ENCODE data around the gene MAP4K3. TPM values are rescaled to one million over a fixed set of nuclear protein-coding genes. Genes with fewer than 3 reads are reported as not detected.

MAP4K3 gene
- total and polyA plus RNA-seq, 2 donors from 2014 or later: 14.9 to 39.5 TPM

DNA sequence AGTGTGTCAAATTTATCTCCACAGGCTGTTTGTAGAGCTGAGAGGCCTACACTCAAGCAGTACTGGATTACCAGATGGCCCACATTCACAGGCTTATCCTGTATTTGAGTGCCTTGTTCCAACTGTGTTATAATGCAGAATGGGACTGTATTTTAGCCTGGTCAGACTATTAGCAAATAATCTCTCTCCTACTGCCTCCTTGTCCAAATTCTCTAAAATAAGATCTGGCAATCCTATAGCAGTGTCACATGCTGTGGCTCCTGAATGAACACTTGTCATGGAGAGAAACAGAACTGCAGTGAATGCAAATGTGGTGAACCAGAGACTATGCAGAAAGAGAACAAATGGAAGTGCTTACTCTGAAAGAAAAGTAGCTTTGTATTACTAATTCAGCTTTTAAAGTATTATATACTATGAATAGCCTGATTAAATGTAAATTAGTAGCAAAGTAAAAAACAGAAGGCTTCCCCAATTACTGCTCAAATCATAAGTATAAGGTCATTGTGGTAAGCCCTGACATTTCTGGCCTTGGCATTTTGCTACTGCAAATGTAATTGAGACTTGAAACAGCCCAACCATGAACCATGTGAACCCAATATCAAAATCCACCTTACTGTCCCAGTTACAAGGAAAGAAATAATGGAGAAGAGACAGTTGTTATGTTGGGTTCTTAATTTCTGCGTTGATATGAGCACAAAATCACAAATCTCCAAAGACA, 80.0 kb downstream of the MAP4K3 start:
- Histone ChIP-seq H3K36me3 (ENCODE audit: control insufficient read depth in 2 of 3, insufficient read depth in 3 of 3, low read length in 3 of 3) (no peaks in the 10 kb centered on the region), H3K9ac (ENCODE audit: low read length in 3 of 3) (no peak overlapping the region), H3K9me3 (ENCODE audit: control insufficient read depth in 2 of 3, insufficient read depth in 1 of 3, low read length in 3 of 3) (peaks cover 0 to 20% (median 3%) of the 10 kb centered on the region in 3 donors), H3K27ac (ENCODE audit: low read depth in 2 of 2, low read length in 2 of 2) (no peak overlapping the region), H3K4me3 (ENCODE audit: low read length in 3 of 3) (no peak overlapping the region), H3K27me3 (ENCODE audit: control insufficient read depth, insufficient read depth, low read length) (no peaks in the 10 kb centered on the region), H3K4me1 (ENCODE audit: control insufficient read depth in 2 of 3, insufficient read depth in 2 of 3, low read depth in 1 of 3, low read length in 3 of 3) (no peaks in the 10 kb centered on the region)
- DNase-seq (no peak), FAIRE-seq (no peak)
- TF ChIP-seq, protein P1, sequence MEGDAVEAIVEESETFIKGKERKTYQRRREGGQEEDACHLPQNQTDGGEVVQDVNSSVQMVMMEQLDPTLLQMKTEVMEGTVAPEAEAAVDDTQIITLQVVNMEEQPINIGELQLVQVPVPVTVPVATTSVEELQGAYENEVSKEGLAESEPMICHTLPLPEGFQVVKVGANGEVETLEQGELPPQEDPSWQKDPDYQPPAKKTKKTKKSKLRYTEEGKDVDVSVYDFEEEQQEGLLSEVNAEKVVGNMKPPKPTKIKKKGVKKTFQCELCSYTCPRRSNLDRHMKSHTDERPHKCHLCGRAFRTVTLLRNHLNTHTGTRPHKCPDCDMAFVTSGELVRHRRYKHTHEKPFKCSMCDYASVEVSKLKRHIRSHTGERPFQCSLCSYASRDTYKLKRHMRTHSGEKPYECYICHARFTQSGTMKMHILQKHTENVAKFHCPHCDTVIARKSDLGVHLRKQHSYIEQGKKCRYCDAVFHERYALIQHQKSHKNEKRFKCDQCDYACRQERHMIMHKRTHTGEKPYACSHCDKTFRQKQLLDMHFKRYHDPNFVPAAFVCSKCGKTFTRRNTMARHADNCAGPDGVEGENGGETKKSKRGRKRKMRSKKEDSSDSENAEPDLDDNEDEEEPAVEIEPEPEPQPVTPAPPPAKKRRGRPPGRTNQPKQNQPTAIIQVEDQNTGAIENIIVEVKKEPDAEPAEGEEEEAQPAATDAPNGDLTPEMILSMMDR (IDR thresholded peaks at IDR 0.05; ENCODE audit: borderline replicate concordance, extremely low read depth, insufficient read depth): no peak
- intact Hi-C loops (cut with DNase I): no loop called here

GRCh38 chr2:39350658-39351057, 86.4 kb downstream of the MAP4K3 start:
- FAIRE-seq (no peak), DNase-seq (no peak)
- H3K9ac ChIP-seq (ENCODE audit: low read length in 3 of 3): no peak overlapping the region
- H3K36me3 ChIP-seq (ENCODE audit: control insufficient read depth in 2 of 3, insufficient read depth in 3 of 3, low read length in 3 of 3): no peaks in the 10 kb centered on the region
- no peak overlapping the region for H3K27ac ChIP-seq (ENCODE audit: low read depth in 2 of 2, low read length in 2 of 2)
- H3K4me3 ChIP-seq (ENCODE audit: low read length in 3 of 3): no peak overlapping the region
- no peaks in the 10 kb centered on the region for H3K4me1 ChIP-seq (ENCODE audit: control insufficient read depth in 2 of 3, insufficient read depth in 2 of 3, low read depth in 1 of 3, low read length in 3 of 3)
- no peaks in the 10 kb centered on the region for H3K27me3 ChIP-seq (ENCODE audit: control insufficient read depth, insufficient read depth, low read length)
- intact Hi-C loops (cut with DNase I): no loop called here
- TF ChIP-seq, protein P1 (IDR thresholded peaks at IDR 0.05; ENCODE audit: borderline replicate concordance, extremely low read depth, insufficient read depth): no peak
- no peaks in the 10 kb centered on the region for H3K9me3 ChIP-seq (ENCODE audit: control insufficient read depth in 2 of 3, insufficient read depth in 1 of 3, low read length in 3 of 3)

DNA sequence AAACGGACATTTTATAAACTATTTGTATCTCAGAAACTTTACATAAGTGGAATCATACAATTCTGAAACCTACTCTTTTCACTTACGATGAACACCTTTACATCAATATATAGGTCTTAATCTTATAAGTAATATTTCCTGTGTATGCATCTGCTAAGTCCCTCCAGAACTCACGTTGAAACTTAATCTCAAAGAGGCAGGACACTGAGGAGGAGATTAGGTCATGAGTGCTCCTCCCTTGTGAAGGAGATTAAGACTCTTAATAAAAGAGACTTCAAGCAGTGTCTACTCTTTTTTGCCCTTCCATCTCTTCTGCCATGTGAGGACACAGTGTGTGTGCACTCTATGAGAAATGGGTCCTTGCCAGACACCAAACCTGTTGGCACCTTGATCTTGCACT, 98.6 kb downstream of the MAP4K3 start:
- no peaks in the 10 kb centered on the region for H3K27me3 ChIP-seq (ENCODE audit: control insufficient read depth, insufficient read depth, low read length)
- H3K4me1 ChIP-seq (ENCODE audit: control insufficient read depth in 2 of 3, insufficient read depth in 2 of 3, low read depth in 1 of 3, low read length in 3 of 3): no peaks in the 10 kb centered on the region
- no peak for FAIRE-seq
- no peaks in the 10 kb centered on the region for H3K9me3 ChIP-seq (ENCODE audit: control insufficient read depth in 2 of 3, insufficient read depth in 1 of 3, low read length in 3 of 3)
- H3K36me3 ChIP-seq (ENCODE audit: control insufficient read depth in 2 of 3, insufficient read depth in 3 of 3, low read length in 3 of 3): no peaks in the 10 kb centered on the region
- no peak overlapping the region for H3K4me3 ChIP-seq (ENCODE audit: low read length in 3 of 3)
- TF ChIP-seq, protein P1 (IDR thresholded peaks at IDR 0.05; ENCODE audit: borderline replicate concordance, extremely low read depth, insufficient read depth): no peak
- H3K27ac ChIP-seq (ENCODE audit: low read depth in 2 of 2, low read length in 2 of 2): no peak overlapping the region
- H3K9ac ChIP-seq (ENCODE audit: low read length in 3 of 3): no peak overlapping the region
- DNase-seq: no peak
- intact Hi-C loops (cut with DNase I): no loop called here

- H3K4me1 ChIP-seq (ENCODE audit: control insufficient read depth in 2 of 3, insufficient read depth in 2 of 3, low read depth in 1 of 3, low read length in 3 of 3): no peaks in the 10 kb centered on the region
- no peak overlapping the region for H3K9ac ChIP-seq (ENCODE audit: low read length in 3 of 3)
- no peaks in the 10 kb centered on the region for H3K27me3 ChIP-seq (ENCODE audit: control insufficient read depth, insufficient read depth, low read length)
- no peaks in the 10 kb centered on the region for H3K36me3 ChIP-seq (ENCODE audit: control insufficient read depth in 2 of 3, insufficient read depth in 3 of 3, low read length in 3 of 3)
- intact Hi-C loops (cut with DNase I): no loop called here
- DNase-seq (no peak), FAIRE-seq (no peak)
- TF ChIP-seq, protein P1 (IDR thresholded peaks at IDR 0.05; ENCODE audit: borderline replicate concordance, extremely low read depth, insufficient read depth): no peak
- H3K4me3 ChIP-seq (ENCODE audit: low read length in 3 of 3): no peak overlapping the region
- H3K27ac ChIP-seq (ENCODE audit: low read depth in 2 of 2, low read length in 2 of 2): no peak overlapping the region
- no peaks in the 10 kb centered on the region for H3K9me3 ChIP-seq (ENCODE audit: control insufficient read depth in 2 of 3, insufficient read depth in 1 of 3, low read length in 3 of 3)
Measured at GRCh38 chr2:39335930-39336329, 101.2 kb downstream of the MAP4K3 start.
